Endothelial cell of umbilical vein (primary cell): ENCODE data around the gene LIX1. TPM values are rescaled to one million over a fixed set of nuclear protein-coding genes. Genes with fewer than 3 reads are reported as not detected.

Experiments
- BruUV-seq: library from RNA; stranded (reverse); fragments of 400-500 nt; replicated peaks from 2 replicates; lab custom pipeline; 2021; lab: Mats Ljungman, UMichigan
- CTCF ChIA-PET: fragments of 300-600, 350-600 bp; sonication (Branson Sonifier 250); formaldehyde crosslinking; loops from one replicate; lab custom pipeline; 2021; ENCODE audit warnings: antibody characterized with exemption, inconsistent platforms; lab: Charles Lee
- POLR2A ChIA-PET: fragments of 300-600, 350-600 bp; sonication (Branson Sonifier 250); formaldehyde crosslinking; loops from one replicate; lab custom pipeline; 2021; ENCODE audit warnings: antibody characterized with exemption, inconsistent platforms; lab: Charles Lee
- DNase-seq: peaks from one replicate; pipeline ENCODE4 v3.0.0-alpha.2; 2011; ENCODE audit warnings: low read depth, low spot score
- FAIRE-seq: peaks from 2 replicates; lab custom pipeline; 2011; peaks lifted over from hg19 to GRCh38; lab: Jason Lieb, UNC
- H2AFZ ChIP-seq: 2 replicates; pipeline ENCODE4 v1.6.0; 2012; ENCODE audit warnings: low read depth, low read length, control low read depth, inconsistent platforms
- H3K27ac ChIP-seq: 2 replicates; pipeline ENCODE4 v1.5.1; 2011; ENCODE audit warnings: low read depth, mild to moderate bottlenecking, control low read depth, low read length, moderate library complexity; ENCODE audit not compliant: insufficient read depth
- H3K27me3 ChIP-seq, 2 experiments: 2 replicates each; pipeline versions ENCODE4 v1.6.0 to v1.6.1; 2011; ENCODE audit warnings: low read length in 2 of 2, mixed read lengths in 1 of 2; ENCODE audit not compliant: control insufficient read depth in 2 of 2, insufficient read depth in 2 of 2
- H3K36me3 ChIP-seq, 2 experiments: 2 replicates in 1 of 2; 3 replicates in 1 of 2; pipeline ENCODE4 v1.5.1; 2011; ENCODE audit warnings: low read length in 2 of 2, mild to moderate bottlenecking in 1 of 2, moderate library complexity in 1 of 2; ENCODE audit not compliant: control insufficient read depth in 2 of 2, insufficient read depth in 2 of 2; ENCODE audit errors: extremely low read depth in 1 of 2
- H3K4me1 ChIP-seq: 3 replicates; pipeline ENCODE4 v1.5.1; 2011; ENCODE audit warnings: mild to moderate bottlenecking, low read length; ENCODE audit not compliant: control insufficient read depth, insufficient read depth; ENCODE audit errors: extremely low read depth
- H3K4me2 ChIP-seq: 2 replicates; pipeline ENCODE4 v1.6.1; 2011; ENCODE audit warnings: low read length, control low read depth, mixed read lengths; ENCODE audit not compliant: insufficient read depth
- H3K4me3 ChIP-seq, 3 experiments: fragments of 200-600 bp in 1 of 3; sonication (generic), shearing (Covaris generic) in 1 of 3; replicated peaks in 1 of 3; 2 replicates each; pipeline ENCODE4 v1.5.1; 2011 to 2016; ENCODE audit warnings: control low read depth in 3 of 3, low read length in 3 of 3, mild to moderate bottlenecking in 2 of 3, inconsistent platforms in 1 of 3, low read depth in 1 of 3, moderate library complexity in 1 of 3; ENCODE audit not compliant: insufficient read depth in 1 of 3
- H3K79me2 ChIP-seq: 2 replicates; pipeline ENCODE4 v1.6.0; 2012; ENCODE audit warnings: low read length, inconsistent platforms; ENCODE audit not compliant: control insufficient read depth, insufficient read depth
- H3K9ac ChIP-seq: replicated peaks from 2 replicates; pipeline ENCODE3; 2011; ENCODE audit warnings: low read length, control low read depth; ENCODE audit not compliant: insufficient read depth; ENCODE audit errors: extremely low read depth
- H3K9me1 ChIP-seq: replicated peaks from 3 replicates; pipeline ENCODE4 v1.6.0; 2011; ENCODE audit warnings: mild to moderate bottlenecking, low read length; ENCODE audit not compliant: control insufficient read depth, insufficient read depth; ENCODE audit errors: extremely low read depth
- H3K9me3 ChIP-seq: replicated peaks from 2 replicates; pipeline ENCODE4 v1.5.1; 2012; ENCODE audit warnings: low read length, inconsistent platforms; ENCODE audit not compliant: control insufficient read depth, insufficient read depth
- H4K20me1 ChIP-seq: replicated peaks from 2 replicates; pipeline ENCODE3; 2011; ENCODE audit warnings: mild to moderate bottlenecking, low read length; ENCODE audit not compliant: control insufficient read depth, insufficient read depth; ENCODE audit errors: extremely low read depth
- EZH2 ChIP-seq: IDR thresholded peaks from 2 replicates; pipeline ENCODE4 v1.6.1; 2012; ENCODE audit warnings: borderline replicate concordance, low read depth, mild to moderate bottlenecking, moderate library complexity, low read length, inconsistent platforms; ENCODE audit not compliant: severe bottlenecking
- FOS ChIP-seq: IDR thresholded peaks from 2 replicates; pipeline ENCODE4 v1.6.1; 2011; ENCODE audit warnings: mild to moderate bottlenecking, low read length, moderate library complexity, borderline replicate concordance; ENCODE audit not compliant: insufficient read depth
- GATA2 ChIP-seq: IDR thresholded peaks from 2 replicates; pipeline ENCODE4 v1.7.0; 2011; ENCODE audit warnings: low read depth, mild to moderate bottlenecking, moderate library complexity, mixed read lengths, low read length; ENCODE audit not compliant: insufficient read length, insufficient read depth
- JUN ChIP-seq: IDR thresholded peaks from 2 replicates; pipeline ENCODE4 v1.6.1; 2011; ENCODE audit warnings: borderline replicate concordance, low read depth; ENCODE audit not compliant: insufficient read length, insufficient read depth
- MYC ChIP-seq: IDR thresholded peaks from one replicate; pipeline ENCODE4 v1.6.1; 2011; ENCODE audit warnings: mild to moderate bottlenecking, low read depth, low read length
- POLR2A ChIP-seq: IDR thresholded peaks from 2 replicates; pipeline ENCODE4 v1.6.1; 2012; ENCODE audit warnings: low read depth, mild to moderate bottlenecking, control low read depth, low read length
- POLR2AphosphoS5 ChIP-seq: IDR thresholded peaks from 2 replicates; pipeline ENCODE4 v1.6.1; 2012; ENCODE audit warnings: low read depth, mild to moderate bottlenecking, control low read depth, low read length, moderate library complexity; ENCODE audit not compliant: insufficient read depth
- dilution Hi-C: fragments of 300-500 bp; cut with MboI; formaldehyde crosslinking; loops from one replicate; pipeline ENCODE4 v1.15.0; 2019; ENCODE audit warnings: low sequenced_read_pairs; ENCODE audit not compliant: extremely low pct_ligation_motif_present
- intact Hi-C: fragments of 100-400 bp; cut with micrococcal nuclease; formaldehyde crosslinking; loops from one replicate; pipeline ENCODE4 v1.10.0; 2022
- polyA plus RNA-seq, 4 experiments: library from polyadenylated mRNA; depleted of rRNA in 3 of 4; stranded (reverse) in 3 of 4; unstranded in 1 of 4; fragments of >200 nt; gene quantifications; 2 replicates each; pipeline versions ENCODE4 v1.2.1 to v1.2.3, GENCODE V29; 2011 to 2012; ENCODE audit warnings: missing spikeins in 1 of 4
- total RNA-seq: library from RNA; stranded (reverse); gene quantifications from 2 replicates; pipeline ENCODE4 v1.2.3, GENCODE V29; 2021
- TF ChIP-seq, protein P1 (sequence below): IDR thresholded peaks from 2 replicates; pipeline ENCODE4 v1.6.1; 2011; ENCODE audit not compliant: insufficient read depth, insufficient read length

Gene LIX1
- total and polyA plus RNA-seq, 2 donors (not counting 3 experiments of a cell fraction or from before 2014, with no cell fraction given), result not detected

DNA sequence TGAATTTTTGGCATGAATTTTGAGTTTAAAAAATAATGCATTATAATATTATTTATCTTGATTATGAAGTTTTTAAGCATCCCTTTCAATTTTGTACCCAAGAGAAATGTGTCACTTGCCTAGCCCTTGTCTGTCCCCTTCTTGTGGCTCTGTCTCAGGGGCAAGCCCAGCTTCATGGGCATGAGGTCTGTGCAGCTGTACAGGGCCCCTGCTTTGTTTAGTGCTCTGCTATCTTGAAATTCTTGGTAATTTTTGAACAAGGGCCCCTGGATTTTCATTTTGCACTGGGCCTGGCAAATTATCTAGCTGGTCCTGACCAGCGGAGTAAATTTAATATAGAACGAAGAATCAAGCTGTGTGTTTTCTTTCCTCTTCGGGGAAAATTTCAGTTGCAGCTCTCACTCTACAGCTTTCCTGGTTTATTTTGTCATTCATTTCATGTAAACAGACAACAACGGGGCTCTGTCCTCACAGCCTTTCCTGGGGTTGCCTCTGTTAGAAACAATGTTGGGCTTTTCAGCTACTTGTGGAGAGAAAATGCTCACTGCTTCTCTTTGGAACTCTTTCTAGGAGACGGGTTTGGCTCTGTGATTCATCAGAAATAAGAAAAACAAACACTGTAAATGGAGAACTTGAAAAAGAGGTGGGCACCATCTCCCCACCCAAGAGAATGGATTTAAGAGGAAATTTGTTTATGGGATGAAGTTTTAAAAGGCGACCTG, 41.1 kb downstream of the LIX1 start:
- Histone ChIP-seq H4K20me1 (no peaks in the 10 kb centered on the region), H2AFZ (no peak overlapping the region), H3K9me3 (no peaks in the 10 kb centered on the region), H3K4me2 (no peak overlapping the region), H3K9me1 (no peaks in the 10 kb centered on the region), H3K27ac (no peak overlapping the region), H3K79me2 (no peaks in the 10 kb centered on the region), H3K9ac (no peak overlapping the region), H3K27me3 (peaks cover 12 to 13% of the 10 kb centered on the region in 2 experiments), H3K36me3 (no peaks in the 10 kb centered on the region), H3K4me1 (no peaks in the 10 kb centered on the region), H3K4me3 (no peak overlapping the region)
- CTCF ChIA-PET, result no interaction called here
- no peak for TF ChIP-seq POLR2AphosphoS5
- no peak for TF ChIP-seq EZH2
- TF ChIP-seq GATA2, result no peak
- intact Hi-C loops (no loop called here), dilution Hi-C loops (no loop called here)
- FAIRE-seq (no peak), DNase-seq (no peak)
- BruUV-seq, result no TSS peak
- POLR2A ChIA-PET, result no interaction called here

DNA sequence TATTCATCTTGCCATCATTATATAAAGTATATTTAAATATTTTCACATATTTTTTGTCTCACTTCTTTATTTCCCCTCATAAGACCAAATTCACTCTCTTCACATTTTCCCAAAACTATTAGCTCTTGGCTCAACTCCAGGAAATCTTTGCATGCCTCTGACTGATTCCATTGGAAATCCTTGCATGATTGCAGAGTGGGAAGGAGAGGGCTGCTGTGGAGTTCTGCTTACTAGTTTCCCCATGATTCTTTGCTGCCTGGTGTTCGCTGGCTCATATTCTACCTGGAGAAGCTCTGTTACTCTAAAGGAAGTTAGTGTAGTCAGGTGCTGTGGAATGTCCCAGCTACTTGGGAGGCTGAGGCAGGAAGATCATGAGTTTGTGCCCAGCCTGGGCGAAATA, 41.9 kb downstream of the LIX1 start:
- no peaks in the 10 kb centered on the region for H4K20me1 ChIP-seq
- no peaks in the 10 kb centered on the region for H3K9me1 ChIP-seq
- no peaks in the 10 kb centered on the region for H3K36me3 ChIP-seq
- no peaks in the 10 kb centered on the region for H3K79me2 ChIP-seq
- H3K4me3 ChIP-seq, result no peak overlapping the region
- ChIA-PET CTCF (no interaction called here), POLR2A (no interaction called here)
- dilution Hi-C loops, result no loop called here
- H3K4me1 ChIP-seq, result no peaks in the 10 kb centered on the region
- TF ChIP-seq POLR2AphosphoS5 (no peak), JUN (no peak), FOS (no peak), POLR2A (no peak), MYC (no peak), GATA2 (no peak)
- TF ChIP-seq, protein P1, sequence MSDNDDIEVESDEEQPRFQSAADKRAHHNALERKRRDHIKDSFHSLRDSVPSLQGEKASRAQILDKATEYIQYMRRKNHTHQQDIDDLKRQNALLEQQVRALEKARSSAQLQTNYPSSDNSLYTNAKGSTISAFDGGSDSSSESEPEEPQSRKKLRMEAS, result no peak
- DNase-seq (no peak), FAIRE-seq (no peak)
- no peak overlapping the region for H2AFZ ChIP-seq
- no peak overlapping the region for H3K27ac ChIP-seq
- intact Hi-C loops, result no loop called here
- no peak overlapping the region for H3K4me2 ChIP-seq
- BruUV-seq, result no TSS peak
- no peak overlapping the region for H3K9ac ChIP-seq
- H3K27me3 ChIP-seq, result peaks cover 6 to 7% of the 10 kb centered on the region in 2 experiments
- no peaks in the 10 kb centered on the region for H3K9me3 ChIP-seq
